ENCODE data around the gene SV2C. TPM values are rescaled to one million over a fixed set of nuclear protein-coding genes. Genes with fewer than 3 reads are reported as not detected.

The SV2C gene
- polyA plus RNA-seq, 2 donors, result 0.22 to 0.43 TPM

GRCh38 chr5:76175051-76175666, 92.0 kb downstream of the SV2C start:
- Histone ChIP-seq H3K27ac (ENCODE audit: low read depth in 2 of 2, low read length in 1 of 2) (no peak overlapping the region), H3K27me3 (ENCODE audit: control insufficient read depth in 1 of 2, insufficient read depth in 2 of 2, low read length in 2 of 2) (no peaks in the 10 kb centered on the region), H3K4me1 (ENCODE audit: control insufficient read depth in 2 of 2, insufficient read depth in 2 of 2, low read length in 1 of 2) (no peaks in the 10 kb centered on the region), H3K36me3 (ENCODE audit: control insufficient read depth in 2 of 2, insufficient read depth in 2 of 2, low read length in 1 of 2) (no peaks in the 10 kb centered on the region), H3K4me3 (ENCODE audit: low read depth in 1 of 2, low read length in 2 of 2) (no peak overlapping the region), H3K9me3 (ENCODE audit: control insufficient read depth in 2 of 2, insufficient read depth in 1 of 2, low read depth in 1 of 2, low read length in 1 of 2) (no peaks in the 10 kb centered on the region)
- WGBS, 2 donors, result 26 to 28% methylated on average over 6 of the region's 6 CpGs

DNA sequence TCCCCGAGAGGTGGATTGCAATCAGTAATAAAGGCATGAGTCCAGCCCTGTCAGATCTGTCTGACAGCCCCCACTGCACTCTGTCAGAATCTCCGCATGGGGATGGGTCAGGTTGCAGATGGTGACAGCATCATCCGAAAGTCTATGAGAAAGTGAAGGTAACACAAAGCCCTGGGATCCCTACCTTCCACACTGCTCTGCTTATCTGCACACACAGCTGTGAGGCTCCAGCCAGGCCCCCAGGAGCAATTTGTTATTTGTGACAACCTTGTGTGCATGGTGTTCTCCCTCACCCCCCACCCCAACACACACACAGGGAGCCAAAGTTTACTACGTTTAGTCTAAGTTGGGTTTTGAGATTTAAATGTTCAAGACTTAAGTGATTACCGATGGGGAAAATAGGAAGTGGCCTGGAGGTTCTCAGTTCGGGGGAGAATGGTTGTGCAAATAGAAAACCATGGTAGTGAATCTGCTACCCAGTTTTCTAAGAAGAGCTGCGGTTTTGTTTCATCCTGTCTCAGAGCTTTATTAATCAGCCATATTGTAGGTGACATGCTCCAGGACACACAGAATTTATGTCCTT, 92.7 kb downstream of the SV2C start:
- WGBS, 2 donors, result 49 to 57% methylated on average over 7 of the region's 7 CpGs
- Histone ChIP-seq H3K4me3 (ENCODE audit: low read depth in 1 of 2, low read length in 2 of 2) (no peak overlapping the region), H3K36me3 (ENCODE audit: control insufficient read depth in 2 of 2, insufficient read depth in 2 of 2, low read length in 1 of 2) (no peaks in the 10 kb centered on the region), H3K9me3 (ENCODE audit: control insufficient read depth in 2 of 2, insufficient read depth in 1 of 2, low read depth in 1 of 2, low read length in 1 of 2) (no peaks in the 10 kb centered on the region), H3K27me3 (ENCODE audit: control insufficient read depth in 1 of 2, insufficient read depth in 2 of 2, low read length in 2 of 2) (no peaks in the 10 kb centered on the region), H3K27ac (ENCODE audit: low read depth in 2 of 2, low read length in 1 of 2) (no peak overlapping the region), H3K4me1 (ENCODE audit: control insufficient read depth in 2 of 2, insufficient read depth in 2 of 2, low read length in 1 of 2) (peaks cover 3 to 4% of the 10 kb centered on the region in 2 donors)

DNA sequence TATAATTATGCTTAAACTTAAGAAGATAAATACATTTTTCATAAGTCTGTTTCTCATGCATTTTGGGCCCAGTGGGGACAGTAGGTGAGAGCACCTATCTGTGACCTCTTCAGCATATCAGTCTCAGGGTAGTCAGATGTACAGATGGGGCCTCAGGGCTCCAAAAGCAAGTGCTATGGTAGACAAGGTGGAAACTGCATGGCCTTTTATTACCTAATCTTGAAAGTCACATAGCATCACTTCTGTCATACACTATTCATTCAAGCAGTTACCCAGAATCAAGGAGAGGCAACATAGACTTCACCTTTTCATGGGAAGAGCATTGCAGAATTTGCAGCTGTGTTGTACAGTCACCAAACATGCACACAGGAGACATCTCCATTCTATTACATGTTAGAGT, 94.8 kb downstream of the SV2C start:
- Histone ChIP-seq H3K27ac (ENCODE audit: low read depth in 2 of 2, low read length in 1 of 2) (no peak overlapping the region), H3K27me3 (ENCODE audit: control insufficient read depth in 1 of 2, insufficient read depth in 2 of 2, low read length in 2 of 2) (no peaks in the 10 kb centered on the region), H3K4me1 (ENCODE audit: control insufficient read depth in 2 of 2, insufficient read depth in 2 of 2, low read length in 1 of 2) (peaks cover 3 to 4% of the 10 kb centered on the region in 2 donors), H3K36me3 (ENCODE audit: control insufficient read depth in 2 of 2, insufficient read depth in 2 of 2, low read length in 1 of 2) (no peaks in the 10 kb centered on the region), H3K4me3 (ENCODE audit: low read depth in 1 of 2, low read length in 2 of 2) (no peak overlapping the region), H3K9me3 (ENCODE audit: control insufficient read depth in 2 of 2, insufficient read depth in 1 of 2, low read depth in 1 of 2, low read length in 1 of 2) (no peaks in the 10 kb centered on the region)

DNA sequence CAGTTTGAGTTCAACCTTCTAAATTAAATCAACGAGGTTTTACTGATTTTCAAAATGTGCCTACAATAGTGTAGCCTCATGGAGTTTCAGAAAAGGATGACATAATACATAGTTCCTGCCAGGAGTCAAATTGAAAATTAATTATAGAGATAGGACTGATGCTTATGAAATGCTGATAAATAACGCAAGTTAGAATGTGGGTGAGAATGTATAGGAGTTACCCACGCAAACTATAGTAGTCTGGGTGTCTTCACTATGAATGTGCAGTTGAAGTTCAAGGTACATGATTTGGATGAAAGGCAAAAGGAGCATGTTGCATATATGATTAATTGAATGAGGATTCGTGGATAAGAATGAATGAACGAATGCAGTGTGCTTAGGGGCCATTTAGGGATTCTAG, 95.7 kb downstream of the SV2C start:
- Histone ChIP-seq H3K9me3 (ENCODE audit: control insufficient read depth in 2 of 2, insufficient read depth in 1 of 2, low read depth in 1 of 2, low read length in 1 of 2) (no peaks in the 10 kb centered on the region), H3K27me3 (ENCODE audit: control insufficient read depth in 1 of 2, insufficient read depth in 2 of 2, low read length in 2 of 2) (no peaks in the 10 kb centered on the region)
- 58 to 65% methylated on average over 5 of the region's 5 CpGs for WGBS, 2 donors

GRCh38 chr5:76180814-76181805, 97.9 kb downstream of the SV2C start:
- no peaks in the 10 kb centered on the region for H3K27me3 ChIP-seq (ENCODE audit: control insufficient read depth in 1 of 2, insufficient read depth in 2 of 2, low read length in 2 of 2)
- WGBS, 2 donors, result 60 to 68% methylated on average over 8 of the region's 8 CpGs
- H3K27ac ChIP-seq (ENCODE audit: low read depth in 2 of 2, low read length in 1 of 2), result peak overlapping the region; percentile 54 to 93
- H3K9me3 ChIP-seq (ENCODE audit: control insufficient read depth in 2 of 2, insufficient read depth in 1 of 2, low read depth in 1 of 2, low read length in 1 of 2), result no peaks in the 10 kb centered on the region
- H3K4me1 ChIP-seq (ENCODE audit: control insufficient read depth in 2 of 2, insufficient read depth in 2 of 2, low read length in 1 of 2), result peaks cover 3 to 4% of the 10 kb centered on the region in 2 donors
- no peaks in the 10 kb centered on the region for H3K36me3 ChIP-seq (ENCODE audit: control insufficient read depth in 2 of 2, insufficient read depth in 2 of 2, low read length in 1 of 2)
- no peak overlapping the region for H3K4me3 ChIP-seq (ENCODE audit: low read depth in 1 of 2, low read length in 2 of 2)

More for the DNA sequence above, 95.7 kb downstream of the SV2C start:
- Histone ChIP-seq H3K4me3 (ENCODE audit: low read depth in 1 of 2, low read length in 2 of 2) (no peak overlapping the region), H3K27ac (ENCODE audit: low read depth in 2 of 2, low read length in 1 of 2) (no peak overlapping the region), H3K4me1 (ENCODE audit: control insufficient read depth in 2 of 2, insufficient read depth in 2 of 2, low read length in 1 of 2) (peaks cover 3 to 4% of the 10 kb centered on the region in 2 donors), H3K36me3 (ENCODE audit: control insufficient read depth in 2 of 2, insufficient read depth in 2 of 2, low read length in 1 of 2) (no peaks in the 10 kb centered on the region)

DNA sequence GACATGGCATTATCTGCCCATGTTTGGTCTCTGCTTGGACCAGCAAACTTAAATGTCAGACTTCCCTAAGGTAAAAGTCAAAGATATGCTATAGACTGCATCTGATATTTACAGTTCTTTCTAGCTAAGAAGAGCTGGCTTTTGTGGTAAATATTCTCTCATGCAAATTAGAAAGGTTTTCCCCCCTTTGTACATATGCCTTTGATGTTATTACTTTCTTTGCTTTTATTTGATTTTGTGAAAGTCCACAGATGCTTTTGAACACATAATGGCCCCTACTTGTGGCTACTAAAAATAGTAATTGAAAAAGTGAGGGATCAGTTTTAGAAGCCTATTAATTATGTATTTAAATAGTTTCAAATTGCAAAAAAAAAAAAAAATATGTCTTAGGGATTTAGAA, 104.2 kb downstream of the SV2C start:
- Histone ChIP-seq H3K4me3 (ENCODE audit: low read depth in 1 of 2, low read length in 2 of 2) (no peak overlapping the region), H3K27me3 (ENCODE audit: control insufficient read depth in 1 of 2, insufficient read depth in 2 of 2, low read length in 2 of 2) (no peaks in the 10 kb centered on the region), H3K4me1 (ENCODE audit: control insufficient read depth in 2 of 2, insufficient read depth in 2 of 2, low read length in 1 of 2) (no peaks in the 10 kb centered on the region), H3K36me3 (ENCODE audit: control insufficient read depth in 2 of 2, insufficient read depth in 2 of 2, low read length in 1 of 2) (no peaks in the 10 kb centered on the region), H3K27ac (ENCODE audit: low read depth in 2 of 2, low read length in 1 of 2) (no peak overlapping the region), H3K9me3 (ENCODE audit: control insufficient read depth in 2 of 2, insufficient read depth in 1 of 2, low read depth in 1 of 2, low read length in 1 of 2) (peaks cover 0 to 3% of the 10 kb centered on the region in 2 donors)

DNA sequence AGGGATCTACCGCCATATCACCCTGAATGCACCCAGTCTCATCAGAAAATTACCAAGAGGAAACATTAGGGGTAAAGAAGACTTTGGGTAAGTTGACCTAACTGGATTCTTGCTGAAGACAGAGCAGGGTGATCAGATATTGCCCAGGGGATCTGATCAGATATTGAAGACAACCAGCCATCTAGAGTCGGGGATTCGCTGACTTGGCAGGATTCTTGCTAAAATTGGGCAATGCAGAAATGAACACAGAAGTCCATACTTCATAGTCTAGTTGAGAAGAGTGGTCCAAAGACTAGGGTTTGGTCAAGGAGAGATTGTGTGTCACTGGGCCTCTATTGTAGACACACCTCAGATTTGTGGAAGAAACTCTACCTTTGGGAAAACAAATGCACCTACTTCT, 107.2 kb downstream of the SV2C start:
- 80 to 94% methylated on average over 3 of the region's 3 CpGs for WGBS, 2 donors
- Histone ChIP-seq H3K27ac (ENCODE audit: low read depth in 2 of 2, low read length in 1 of 2) (no peak overlapping the region), H3K9me3 (ENCODE audit: control insufficient read depth in 2 of 2, insufficient read depth in 1 of 2, low read depth in 1 of 2, low read length in 1 of 2) (peaks cover 0 to 3% of the 10 kb centered on the region in 2 donors), H3K4me3 (ENCODE audit: low read depth in 1 of 2, low read length in 2 of 2) (no peak overlapping the region), H3K27me3 (ENCODE audit: control insufficient read depth in 1 of 2, insufficient read depth in 2 of 2, low read length in 2 of 2) (no peaks in the 10 kb centered on the region), H3K4me1 (ENCODE audit: control insufficient read depth in 2 of 2, insufficient read depth in 2 of 2, low read length in 1 of 2) (peaks cover 0 to 2% of the 10 kb centered on the region in 2 donors), H3K36me3 (ENCODE audit: control insufficient read depth in 2 of 2, insufficient read depth in 2 of 2, low read length in 1 of 2) (no peaks in the 10 kb centered on the region)

DNA sequence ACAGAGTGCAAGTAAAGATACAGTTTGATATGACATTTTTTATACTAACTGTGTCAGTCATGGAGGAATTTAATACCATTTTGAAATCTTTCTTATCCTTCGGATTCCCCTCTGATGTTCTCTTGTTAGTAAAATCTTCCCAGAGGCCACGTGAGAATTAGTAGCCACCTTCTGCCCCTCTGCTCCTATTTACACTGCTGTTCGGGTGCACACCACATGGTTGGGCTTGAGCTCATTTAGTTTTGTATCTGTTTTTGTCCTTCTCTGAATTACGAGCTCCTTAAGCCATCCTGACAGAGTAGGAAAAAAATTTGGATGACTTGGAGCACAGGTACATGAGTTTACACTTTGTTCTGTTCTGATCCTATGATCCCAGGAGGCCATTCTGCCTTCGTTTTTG, 109.7 kb downstream of the SV2C start:
- H3K9me3 ChIP-seq (ENCODE audit: control insufficient read depth in 2 of 2, insufficient read depth in 1 of 2, low read depth in 1 of 2, low read length in 1 of 2), result no peaks in the 10 kb centered on the region

DNA sequence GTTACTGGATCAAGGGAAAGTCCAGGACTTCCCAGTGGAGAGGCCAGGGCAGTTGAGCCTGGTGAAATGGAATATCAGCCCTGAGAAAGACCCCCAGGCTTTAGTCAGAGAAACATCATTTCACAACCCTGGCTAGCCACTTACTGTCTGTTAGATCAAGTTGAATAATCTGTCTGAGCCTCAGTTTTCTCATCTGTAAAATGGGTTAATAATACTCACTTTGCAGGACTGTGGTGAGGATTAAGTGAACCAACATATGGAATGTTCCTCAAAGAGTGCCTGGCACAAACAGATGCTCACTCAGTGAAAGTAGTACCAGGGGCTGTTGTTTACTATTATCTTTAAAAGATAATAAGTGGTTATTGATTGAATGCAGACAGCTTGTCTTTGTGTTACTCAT, 110.5 kb downstream of the SV2C start:
- H3K27ac ChIP-seq (ENCODE audit: low read depth in 2 of 2, low read length in 1 of 2), result peak overlapping the region in 1 of 2 donors; percentile 7
- H3K4me1 ChIP-seq (ENCODE audit: control insufficient read depth in 2 of 2, insufficient read depth in 2 of 2, low read length in 1 of 2), result peaks cover 0 to 2% of the 10 kb centered on the region in 2 donors
- no peaks in the 10 kb centered on the region for H3K27me3 ChIP-seq (ENCODE audit: control insufficient read depth in 1 of 2, insufficient read depth in 2 of 2, low read length in 2 of 2)
- no peaks in the 10 kb centered on the region for H3K36me3 ChIP-seq (ENCODE audit: control insufficient read depth in 2 of 2, insufficient read depth in 2 of 2, low read length in 1 of 2)
- no peaks in the 10 kb centered on the region for H3K9me3 ChIP-seq (ENCODE audit: control insufficient read depth in 2 of 2, insufficient read depth in 1 of 2, low read depth in 1 of 2, low read length in 1 of 2)
- H3K4me3 ChIP-seq (ENCODE audit: low read depth in 1 of 2, low read length in 2 of 2), result no peak overlapping the region

More for the DNA sequence above, 109.7 kb downstream of the SV2C start:
- WGBS, 2 donors, result 40 to 50% methylated on average over 5 of the region's 5 CpGs
- Histone ChIP-seq H3K27ac (ENCODE audit: low read depth in 2 of 2, low read length in 1 of 2) (peak overlapping the region; percentile 5 to 34), H3K4me1 (ENCODE audit: control insufficient read depth in 2 of 2, insufficient read depth in 2 of 2, low read length in 1 of 2) (peaks cover 0 to 2% of the 10 kb centered on the region in 2 donors), H3K4me3 (ENCODE audit: low read depth in 1 of 2, low read length in 2 of 2) (no peak overlapping the region), H3K36me3 (ENCODE audit: control insufficient read depth in 2 of 2, insufficient read depth in 2 of 2, low read length in 1 of 2) (no peaks in the 10 kb centered on the region), H3K27me3 (ENCODE audit: control insufficient read depth in 1 of 2, insufficient read depth in 2 of 2, low read length in 2 of 2) (no peaks in the 10 kb centered on the region)
